DOHH2 (cell line): ENCODE measurements around the gene TACC2.

Experiments used
- CTCF ChIP-seq: fragments of 200-600 bp; sonication (generic); IDR thresholded peaks from one replicate; pipeline ENCODE4 v1.5.1; 2014; ENCODE audit warnings: antibody characterized with exemption, mild to moderate bottlenecking, low read depth, low read length; ENCODE audit not compliant: poor library complexity, severe bottlenecking
- EZH2phosphoT487 ChIP-seq: fragments of 200-600 bp; sonication (generic); IDR thresholded peaks from 2 replicates; pipeline ENCODE4 v1.6.1; 2017; ENCODE audit warnings: borderline replicate concordance, mild to moderate bottlenecking, antibody characterized with exemption, low read length, moderate library complexity, mixed read lengths

GRCh38 chr10:122123186-122123585 is 134.2 kb downstream of the TACC2 start:
- TF ChIP-seq CTCF (no peak), EZH2phosphoT487 (no peak)
